Middle frontal gyrus (tissue), 1 donor: ENCODE results near the gene ZNF175.
"Not testable (repeated sequence)": the region's sequence is repeated elsewhere in the genome, so short reads cannot be mapped to it uniquely, and the experiment has no call there.

ENCODE experiments used
- DNase-seq: peaks from one replicate; pipeline ENCODE4 v3.0.0-alpha.2; 2015; ENCODE audit warnings: low spot score; ENCODE audit errors: extremely low spot score

Gene ZNF175

GRCh38 chr19:51626675-51627074 is 55.6 kb downstream of the ZNF175 start:
- DNase-seq: no peak

- DNase-seq: no peak
Measured at GRCh38 chr19:51627491-51628138, 56.5 kb downstream of the ZNF175 start.

GRCh38 chr19:51628153-51628939 is 57.3 kb downstream of the ZNF175 start:
- no peak for DNase-seq

GRCh38 chr19:51630315-51630714 is 59.2 kb downstream of the ZNF175 start, which contains the start of gene SIGLEC5:
Gene SIGLEC5, minus strand, starts transcription at chr19:51630401. Its CDS starts 66 bp downstream, at chr19:51630335.
- DNase-seq: not testable (repeated sequence)

- no peak for DNase-seq
Measured at GRCh38 chr19:51632126-51632525, 61.0 kb downstream of the ZNF175 start.

GRCh38 chr19:51637362-51637978 is 66.4 kb downstream of the ZNF175 start:
- no peak for DNase-seq

DNA sequence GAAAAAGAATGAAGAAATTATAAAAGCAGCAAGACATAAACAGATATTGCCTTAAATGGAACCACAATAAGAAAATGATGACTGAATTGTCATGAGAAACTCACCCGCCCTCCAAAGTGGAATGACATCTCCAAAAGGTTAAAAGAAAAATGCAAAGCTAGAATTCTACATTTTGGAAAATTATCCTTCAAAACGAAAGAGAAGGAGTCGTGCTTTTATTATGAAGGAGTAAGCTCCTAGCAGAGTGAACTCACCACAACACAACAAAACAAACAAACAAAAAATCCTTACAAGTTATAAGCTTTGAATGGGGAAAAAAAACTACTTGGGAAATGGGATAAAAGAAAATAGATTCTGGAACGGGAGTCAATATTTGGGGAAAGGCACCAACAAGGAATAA is 68.8 kb downstream of the ZNF175 start:
- DNase-seq: no peak

GRCh38 chr19:51640386-51640785 is 69.3 kb downstream of the ZNF175 start:
- no peak for DNase-seq

GRCh38 chr19:51641648-51642047 is 70.6 kb downstream of the ZNF175 start:
- no peak for DNase-seq
